ENCODE results near the gene NUMB.

- no peak for TF ChIP-seq CTCF (conservative IDR thresholded peaks at IDR 0.05; ENCODE audit: low read depth, low read length)
- TF ChIP-seq EZH2phosphoT487 (IDR thresholded peaks at IDR 0.05; ENCODE audit: borderline replicate concordance, low read length): no peak
- TF ChIP-seq EZH2 (IDR thresholded peaks at IDR 0.05; ENCODE audit: low read length, unreplicated experiment): no peak
Measured at GRCh38 chr14:73461478-73462047, 3.2 kb upstream of the NUMB start.
